ENCODE data around the gene POLR1G. TPM values are rescaled to one million over a fixed set of nuclear protein-coding genes. Genes with fewer than 3 reads are reported as not detected.

The POLR1G gene
- polyA plus RNA-seq, 1 of the 3 experiments (the other 2 are of a cell fraction), result 11.9 TPM

GRCh38 chr19:45442408-45442777 is 35.9 kb downstream of the POLR1G start:
- no peak overlapping the region for H2AFZ ChIP-seq (ENCODE audit: low read depth)
- 94% methylated on average over 2 of the region's 2 CpGs for WGBS (ENCODE audit: low lambda C conversion rate)
- TF ChIP-seq SIN3A (IDR thresholded peaks at IDR 0.05; ENCODE audit: borderline replicate concordance, low read depth, low read length) (no peak), MAX (IDR thresholded peaks at IDR 0.05; ENCODE audit: low read depth) (no peak), RXRA (IDR thresholded peaks at IDR 0.05; ENCODE audit: borderline replicate concordance, low read depth) (no peak), JUND (IDR thresholded peaks at IDR 0.05) (no peak), EZH2phosphoT487 (IDR thresholded peaks at IDR 0.05; ENCODE audit: borderline replicate concordance, low read depth) (no peak), NRF1 (IDR thresholded peaks at IDR 0.05; ENCODE audit: low read depth, low read length) (no peak), MXI1 (IDR thresholded peaks at IDR 0.05; ENCODE audit: low read depth, low read length) (no peak), GABPA (IDR thresholded peaks at IDR 0.05; ENCODE audit: low read depth) (no peak), MEF2A (IDR thresholded peaks at IDR 0.05; ENCODE audit: borderline replicate concordance, low read depth) (no peak), YY1 (IDR thresholded peaks at IDR 0.05; ENCODE audit: low read depth) (no peak), USF1 (IDR thresholded peaks at IDR 0.05; ENCODE audit: borderline replicate concordance, low read depth) (no peak), EP300 (IDR thresholded peaks at IDR 0.05; ENCODE audit: borderline replicate concordance in 1 of 2, low read depth in 1 of 2, low read length in 1 of 2) (no peak), FOSL2 (IDR thresholded peaks at IDR 0.05; ENCODE audit: borderline replicate concordance, low read depth) (no peak), TAF1 (IDR thresholded peaks at IDR 0.05; ENCODE audit: borderline replicate concordance, low read depth, low read length) (no peak), REST (IDR thresholded peaks at IDR 0.05; ENCODE audit: low read depth, low read length) (no peak), TEAD4 (IDR thresholded peaks at IDR 0.05; ENCODE audit: borderline replicate concordance, insufficient read depth) (no peak)
- TF ChIP-seq, protein P1, sequence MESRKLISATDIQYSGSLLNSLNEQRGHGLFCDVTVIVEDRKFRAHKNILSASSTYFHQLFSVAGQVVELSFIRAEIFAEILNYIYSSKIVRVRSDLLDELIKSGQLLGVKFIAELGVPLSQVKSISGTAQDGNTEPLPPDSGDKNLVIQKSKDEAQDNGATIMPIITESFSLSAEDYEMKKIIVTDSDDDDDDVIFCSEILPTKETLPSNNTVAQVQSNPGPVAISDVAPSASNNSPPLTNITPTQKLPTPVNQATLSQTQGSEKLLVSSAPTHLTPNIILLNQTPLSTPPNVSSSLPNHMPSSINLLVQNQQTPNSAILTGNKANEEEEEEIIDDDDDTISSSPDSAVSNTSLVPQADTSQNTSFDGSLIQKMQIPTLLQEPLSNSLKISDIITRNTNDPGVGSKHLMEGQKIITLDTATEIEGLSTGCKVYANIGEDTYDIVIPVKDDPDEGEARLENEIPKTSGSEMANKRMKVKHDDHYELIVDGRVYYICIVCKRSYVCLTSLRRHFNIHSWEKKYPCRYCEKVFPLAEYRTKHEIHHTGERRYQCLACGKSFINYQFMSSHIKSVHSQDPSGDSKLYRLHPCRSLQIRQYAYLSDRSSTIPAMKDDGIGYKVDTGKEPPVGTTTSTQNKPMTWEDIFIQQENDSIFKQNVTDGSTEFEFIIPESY (IDR thresholded peaks at IDR 0.05; ENCODE audit: borderline replicate concordance, low read depth), result no peak
- TF ChIP-seq, protein P2, sequence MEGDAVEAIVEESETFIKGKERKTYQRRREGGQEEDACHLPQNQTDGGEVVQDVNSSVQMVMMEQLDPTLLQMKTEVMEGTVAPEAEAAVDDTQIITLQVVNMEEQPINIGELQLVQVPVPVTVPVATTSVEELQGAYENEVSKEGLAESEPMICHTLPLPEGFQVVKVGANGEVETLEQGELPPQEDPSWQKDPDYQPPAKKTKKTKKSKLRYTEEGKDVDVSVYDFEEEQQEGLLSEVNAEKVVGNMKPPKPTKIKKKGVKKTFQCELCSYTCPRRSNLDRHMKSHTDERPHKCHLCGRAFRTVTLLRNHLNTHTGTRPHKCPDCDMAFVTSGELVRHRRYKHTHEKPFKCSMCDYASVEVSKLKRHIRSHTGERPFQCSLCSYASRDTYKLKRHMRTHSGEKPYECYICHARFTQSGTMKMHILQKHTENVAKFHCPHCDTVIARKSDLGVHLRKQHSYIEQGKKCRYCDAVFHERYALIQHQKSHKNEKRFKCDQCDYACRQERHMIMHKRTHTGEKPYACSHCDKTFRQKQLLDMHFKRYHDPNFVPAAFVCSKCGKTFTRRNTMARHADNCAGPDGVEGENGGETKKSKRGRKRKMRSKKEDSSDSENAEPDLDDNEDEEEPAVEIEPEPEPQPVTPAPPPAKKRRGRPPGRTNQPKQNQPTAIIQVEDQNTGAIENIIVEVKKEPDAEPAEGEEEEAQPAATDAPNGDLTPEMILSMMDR (IDR thresholded peaks at IDR 0.05), result no peak
- TF ChIP-seq, protein P3, sequence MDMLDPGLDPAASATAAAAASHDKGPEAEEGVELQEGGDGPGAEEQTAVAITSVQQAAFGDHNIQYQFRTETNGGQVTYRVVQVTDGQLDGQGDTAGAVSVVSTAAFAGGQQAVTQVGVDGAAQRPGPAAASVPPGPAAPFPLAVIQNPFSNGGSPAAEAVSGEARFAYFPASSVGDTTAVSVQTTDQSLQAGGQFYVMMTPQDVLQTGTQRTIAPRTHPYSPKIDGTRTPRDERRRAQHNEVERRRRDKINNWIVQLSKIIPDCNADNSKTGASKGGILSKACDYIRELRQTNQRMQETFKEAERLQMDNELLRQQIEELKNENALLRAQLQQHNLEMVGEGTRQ (IDR thresholded peaks at IDR 0.05; ENCODE audit: borderline replicate concordance, low read depth, low read length), result no peak
- H3K9me2 ChIP-seq, result no peaks in the 10 kb centered on the region
- H3K27me3 ChIP-seq (ENCODE audit: insufficient read depth), result no peaks in the 10 kb centered on the region
- no peaks in the 10 kb centered on the region for H3K9me3 ChIP-seq
- peaks cover 5 to 16% of the 10 kb centered on the region in 2 experiments; a peak in 1 of 4 replicates for H3K4me1 ChIP-seq (ENCODE audit: control insufficient read depth in 1 of 2, insufficient read depth in 2 of 2, low read depth in 1 of 2, low read length in 1 of 2)
- no peak overlapping the region; the same call in 1 of the 2 replicates for H3K4me2 ChIP-seq
- peak overlapping the region in 1 of 2 experiments; percentile 96; a peak in 2 of 4 replicates for H3K27ac ChIP-seq (ENCODE audit: low read depth in 2 of 2, low read length in 1 of 2)
- H3K79me2 ChIP-seq (ENCODE audit: insufficient read depth), result no peaks in the 10 kb centered on the region; the same call in 1 of the 2 replicates
- CTCF ChIA-PET, result interaction anchor here (15.0 kb wide), 1 partner anchor 31 kb away, joined by 870 read pairs; the partner anchor contains the start of gene FOSB
- H3F3A ChIP-seq (replicated peaks; ENCODE audit: insufficient read depth), result peaks cover 32% of the 10 kb centered on the region
- no peaks in the 10 kb centered on the region for H4K20me1 ChIP-seq (ENCODE audit: insufficient read depth)
- H3K9ac ChIP-seq, result no peak overlapping the region
- DNase-seq, result no peak
- no peak overlapping the region for H3K4me3 ChIP-seq (ENCODE audit: low read depth in 2 of 2, low read length in 1 of 2)
- POLR2A ChIA-PET, result no interaction called here
- no peaks in the 10 kb centered on the region for H3K36me3 ChIP-seq (replicated peaks in 1 of 2; ENCODE audit: control insufficient read depth in 1 of 2, insufficient read depth in 2 of 2, low read length in 1 of 2)
